ENCODE results near the gene VWC2L. TPM values are rescaled to one million over a fixed set of nuclear protein-coding genes. Genes with fewer than 3 reads are reported as not detected.

The VWC2L gene
- total RNA-seq, 3 donors from 2014 or later, result not detected

GRCh38 chr2:214410128-214410775, 602 bp upstream of the VWC2L start:
- Mint-ChIP-seq H3K9me3 (no peaks in the 10 kb centered on the region), H3K27me3 (ENCODE audit: low read depth) (no peaks in the 10 kb centered on the region), H3K4me1 (ENCODE audit: low read depth) (no peaks in the 10 kb centered on the region), H3K4me3 (no peak overlapping the region), H3K36me3 (ENCODE audit: insufficient read depth) (no peaks in the 10 kb centered on the region)
- ATAC-seq, result no peak
- no peak for DNase-seq

GRCh38 chr2:214412679-214413078, 1.8 kb downstream of the VWC2L start:
- no peaks in the 10 kb centered on the region for H3K9me3 Mint-ChIP-seq
- no peak for DNase-seq
- no peaks in the 10 kb centered on the region for H3K27me3 Mint-ChIP-seq (ENCODE audit: low read depth)
- ATAC-seq, result no peak
- no peak overlapping the region for H3K4me3 Mint-ChIP-seq
- no peaks in the 10 kb centered on the region for H3K4me1 Mint-ChIP-seq (ENCODE audit: low read depth)
- H3K36me3 Mint-ChIP-seq (ENCODE audit: insufficient read depth), result no peaks in the 10 kb centered on the region

- ATAC-seq (no peak), DNase-seq (no peak)
- Mint-ChIP-seq H3K27me3 (ENCODE audit: low read depth) (no peaks in the 10 kb centered on the region), H3K4me1 (ENCODE audit: low read depth) (no peaks in the 10 kb centered on the region), H3K4me3 (no peak overlapping the region), H3K36me3 (ENCODE audit: insufficient read depth) (no peaks in the 10 kb centered on the region), H3K9me3 (no peaks in the 10 kb centered on the region)
These were observed 25.6 kb downstream of the VWC2L start for GRCh38 chr2:214436470-214436869.

GRCh38 chr2:214450118-214450894, 39.5 kb downstream of the VWC2L start:
- H3K4me1 Mint-ChIP-seq (ENCODE audit: low read depth), result no peaks in the 10 kb centered on the region

GRCh38 chr2:214451516-214452275, 40.8 kb downstream of the VWC2L start:
- Mint-ChIP-seq H3K27me3 (ENCODE audit: low read depth) (no peaks in the 10 kb centered on the region), H3K4me3 (no peak overlapping the region), H3K36me3 (ENCODE audit: insufficient read depth) (no peaks in the 10 kb centered on the region), H3K9me3 (no peaks in the 10 kb centered on the region), H3K4me1 (ENCODE audit: low read depth) (no peaks in the 10 kb centered on the region)
- ATAC-seq (no peak), DNase-seq (no peak)

More at GRCh38 chr2:214450118-214450894, 39.5 kb downstream of the VWC2L start:
- Mint-ChIP-seq H3K27me3 (ENCODE audit: low read depth) (no peaks in the 10 kb centered on the region), H3K4me3 (no peak overlapping the region), H3K9me3 (no peaks in the 10 kb centered on the region), H3K36me3 (ENCODE audit: insufficient read depth) (no peaks in the 10 kb centered on the region)
- no peak for DNase-seq
- no peak for ATAC-seq

- DNase-seq (no peak), ATAC-seq (no peak)
- Mint-ChIP-seq H3K9me3 (peaks cover 9% of the 10 kb centered on the region), H3K4me1 (ENCODE audit: low read depth) (no peaks in the 10 kb centered on the region), H3K36me3 (ENCODE audit: insufficient read depth) (no peaks in the 10 kb centered on the region), H3K4me3 (no peak overlapping the region), H3K27me3 (ENCODE audit: low read depth) (no peaks in the 10 kb centered on the region)
These were observed 54.7 kb downstream of the VWC2L start for GRCh38 chr2:214465363-214466146.

- Mint-ChIP-seq H3K27me3 (ENCODE audit: low read depth) (no peaks in the 10 kb centered on the region), H3K4me1 (ENCODE audit: low read depth) (no peaks in the 10 kb centered on the region), H3K36me3 (ENCODE audit: insufficient read depth) (no peaks in the 10 kb centered on the region), H3K9me3 (no peaks in the 10 kb centered on the region), H3K4me3 (no peak overlapping the region)
- no peak for DNase-seq
- ATAC-seq, result no peak
These were observed 58.9 kb downstream of the VWC2L start for GRCh38 chr2:214469728-214470127.

- Mint-ChIP-seq H3K4me3 (no peak overlapping the region), H3K9me3 (no peaks in the 10 kb centered on the region), H3K4me1 (ENCODE audit: low read depth) (no peaks in the 10 kb centered on the region), H3K36me3 (ENCODE audit: insufficient read depth) (no peaks in the 10 kb centered on the region), H3K27me3 (ENCODE audit: low read depth) (no peaks in the 10 kb centered on the region)
- ATAC-seq (no peak), DNase-seq (no peak)
These were observed 60.5 kb downstream of the VWC2L start for GRCh38 chr2:214471382-214471781.

GRCh38 chr2:214471990-214472389, 61.1 kb downstream of the VWC2L start:
- DNase-seq (no peak), ATAC-seq (no peak)
- H3K4me1 Mint-ChIP-seq (ENCODE audit: low read depth), result no peaks in the 10 kb centered on the region
- H3K36me3 Mint-ChIP-seq (ENCODE audit: insufficient read depth), result no peaks in the 10 kb centered on the region
- H3K9me3 Mint-ChIP-seq, result no peaks in the 10 kb centered on the region
- no peak overlapping the region for H3K4me3 Mint-ChIP-seq
- no peaks in the 10 kb centered on the region for H3K27me3 Mint-ChIP-seq (ENCODE audit: low read depth)

- no peaks in the 10 kb centered on the region for H3K9me3 Mint-ChIP-seq
- ATAC-seq, result no peak
- no peak for DNase-seq
- H3K4me3 Mint-ChIP-seq, result no peak overlapping the region
- no peaks in the 10 kb centered on the region for H3K4me1 Mint-ChIP-seq (ENCODE audit: low read depth)
- no peaks in the 10 kb centered on the region for H3K27me3 Mint-ChIP-seq (ENCODE audit: low read depth)
- no peaks in the 10 kb centered on the region for H3K36me3 Mint-ChIP-seq (ENCODE audit: insufficient read depth)
These were observed 66.5 kb downstream of the VWC2L start for GRCh38 chr2:214477305-214477704.

GRCh38 chr2:214481204-214481603, 70.3 kb downstream of the VWC2L start:
- no peak for DNase-seq
- ATAC-seq, result no peak
- Mint-ChIP-seq H3K4me3 (no peak overlapping the region), H3K9me3 (peaks cover 3% of the 10 kb centered on the region), H3K27me3 (ENCODE audit: low read depth) (no peaks in the 10 kb centered on the region), H3K36me3 (ENCODE audit: insufficient read depth) (no peaks in the 10 kb centered on the region), H3K4me1 (ENCODE audit: low read depth) (no peaks in the 10 kb centered on the region)

- ATAC-seq, result no peak
- DNase-seq, result no peak
- no peaks in the 10 kb centered on the region for H3K4me1 Mint-ChIP-seq (ENCODE audit: low read depth)
- H3K4me3 Mint-ChIP-seq, result no peak overlapping the region
- no peaks in the 10 kb centered on the region for H3K27me3 Mint-ChIP-seq (ENCODE audit: low read depth)
- H3K36me3 Mint-ChIP-seq (ENCODE audit: insufficient read depth), result no peaks in the 10 kb centered on the region
- H3K9me3 Mint-ChIP-seq, result peaks cover 3% of the 10 kb centered on the region
These were observed 71.9 kb downstream of the VWC2L start for GRCh38 chr2:214482728-214483127.

- no peak overlapping the region for H3K4me3 Mint-ChIP-seq
- H3K27me3 Mint-ChIP-seq (ENCODE audit: low read depth), result no peaks in the 10 kb centered on the region
- no peaks in the 10 kb centered on the region for H3K4me1 Mint-ChIP-seq (ENCODE audit: low read depth)
- no peak for ATAC-seq
- no peak for DNase-seq
- no peaks in the 10 kb centered on the region for H3K36me3 Mint-ChIP-seq (ENCODE audit: insufficient read depth)
- peaks cover 3% of the 10 kb centered on the region for H3K9me3 Mint-ChIP-seq
These were observed 73.4 kb downstream of the VWC2L start for GRCh38 chr2:214484239-214484638.

GRCh38 chr2:214484701-214485100, 73.8 kb downstream of the VWC2L start:
- H3K4me3 Mint-ChIP-seq, result no peak overlapping the region
- ATAC-seq, result no peak
- no peak for DNase-seq
- H3K9me3 Mint-ChIP-seq, result peaks cover 3% of the 10 kb centered on the region
- no peaks in the 10 kb centered on the region for H3K4me1 Mint-ChIP-seq (ENCODE audit: low read depth)
- no peaks in the 10 kb centered on the region for H3K36me3 Mint-ChIP-seq (ENCODE audit: insufficient read depth)
- H3K27me3 Mint-ChIP-seq (ENCODE audit: low read depth), result no peaks in the 10 kb centered on the region

Data from activated T-cell treated with anti-CD3 and anti-CD28 coated beads, Interleukin-2, amount 50 U/mL, for 4 hours (primary cell).